ENCODE results near the gene TBC1D9.

Gene TBC1D9

GRCh38 chr4:140704964-140705363 lies 51.2 kb downstream of the TBC1D9 start:
- H3K4me1 ChIP-seq (ENCODE audit: control insufficient read depth, insufficient read depth, low read length), result peaks cover 5% of the 10 kb centered on the region; the same call in 1 of the 2 replicates
- peaks cover 5% of the 10 kb centered on the region for H3K9me3 ChIP-seq (ENCODE audit: control insufficient read depth, insufficient read depth, low read depth, low read length)

GRCh38 chr4:140704392-140704960 lies 51.7 kb downstream of the TBC1D9 start:
- Histone ChIP-seq H3K4me1 (ENCODE audit: control insufficient read depth, insufficient read depth, low read length) (peaks cover 5% of the 10 kb centered on the region; the same call in 1 of the 2 replicates), H3K27me3 (ENCODE audit: control insufficient read depth, insufficient read depth, low read length) (no peaks in the 10 kb centered on the region), H3K27ac (ENCODE audit: low read depth, low read length) (no peak overlapping the region), H3K9ac (ENCODE audit: low read length) (no peak overlapping the region), H3K9me3 (ENCODE audit: control insufficient read depth, insufficient read depth, low read depth, low read length) (no peaks in the 10 kb centered on the region; the same call in 1 of the 2 replicates), H3K4me3 (ENCODE audit: low read depth, low read length) (no peak overlapping the region), H3K36me3 (ENCODE audit: control insufficient read depth, insufficient read depth, low read length) (no peaks in the 10 kb centered on the region)

More at GRCh38 chr4:140704964-140705363, 51.2 kb downstream of the TBC1D9 start:
- H3K9ac ChIP-seq (ENCODE audit: low read length), result no peak overlapping the region
- no peaks in the 10 kb centered on the region for H3K36me3 ChIP-seq (ENCODE audit: control insufficient read depth, insufficient read depth, low read length)
- no peak overlapping the region for H3K4me3 ChIP-seq (ENCODE audit: low read depth, low read length)
- no peak overlapping the region for H3K27ac ChIP-seq (ENCODE audit: low read depth, low read length)
- no peaks in the 10 kb centered on the region for H3K27me3 ChIP-seq (ENCODE audit: control insufficient read depth, insufficient read depth, low read length)

- peaks cover 5% of the 10 kb centered on the region; the same call in 1 of the 2 replicates for H3K4me1 ChIP-seq (ENCODE audit: control insufficient read depth, insufficient read depth, low read length)
- no peak overlapping the region for H3K4me3 ChIP-seq (ENCODE audit: low read depth, low read length)
- no peaks in the 10 kb centered on the region for H3K36me3 ChIP-seq (ENCODE audit: control insufficient read depth, insufficient read depth, low read length)
- no peaks in the 10 kb centered on the region for H3K9me3 ChIP-seq (ENCODE audit: control insufficient read depth, insufficient read depth, low read depth, low read length)
- H3K27ac ChIP-seq (ENCODE audit: low read depth, low read length), result no peak overlapping the region
- no peaks in the 10 kb centered on the region for H3K27me3 ChIP-seq (ENCODE audit: control insufficient read depth, insufficient read depth, low read length)
- no peak overlapping the region for H3K9ac ChIP-seq (ENCODE audit: low read length)
These were observed 52.7 kb downstream of the TBC1D9 start for GRCh38 chr4:140703463-140703862.

- H3K27ac ChIP-seq (ENCODE audit: low read depth, low read length), result no peak overlapping the region
- no peaks in the 10 kb centered on the region for H3K9me3 ChIP-seq (ENCODE audit: control insufficient read depth, insufficient read depth, low read depth, low read length)
- no peak overlapping the region for H3K4me3 ChIP-seq (ENCODE audit: low read depth, low read length)
- H3K27me3 ChIP-seq (ENCODE audit: control insufficient read depth, insufficient read depth, low read length), result no peaks in the 10 kb centered on the region
- H3K4me1 ChIP-seq (ENCODE audit: control insufficient read depth, insufficient read depth, low read length), result peaks cover 5% of the 10 kb centered on the region; the same call in 1 of the 2 replicates
- no peaks in the 10 kb centered on the region for H3K36me3 ChIP-seq (ENCODE audit: control insufficient read depth, insufficient read depth, low read length)
- no peak overlapping the region for H3K9ac ChIP-seq (ENCODE audit: low read length)
These were observed 54.0 kb downstream of the TBC1D9 start for GRCh38 chr4:140702096-140702757.

- H3K27ac ChIP-seq (ENCODE audit: low read depth, low read length), result no peak overlapping the region
- no peaks in the 10 kb centered on the region for H3K9me3 ChIP-seq (ENCODE audit: control insufficient read depth, insufficient read depth, low read depth, low read length)
These were observed 55.1 kb downstream of the TBC1D9 start for GRCh38 chr4:140701071-140701470.

GRCh38 chr4:140697709-140698560 lies 58.2 kb downstream of the TBC1D9 start:
- Histone ChIP-seq H3K9ac (ENCODE audit: low read length) (no peak overlapping the region), H3K4me1 (ENCODE audit: control insufficient read depth, insufficient read depth, low read length) (no peaks in the 10 kb centered on the region; the same call in 1 of the 2 replicates), H3K36me3 (ENCODE audit: control insufficient read depth, insufficient read depth, low read length) (no peaks in the 10 kb centered on the region), H3K9me3 (ENCODE audit: control insufficient read depth, insufficient read depth, low read depth, low read length) (no peaks in the 10 kb centered on the region), H3K4me3 (ENCODE audit: low read depth, low read length) (no peak overlapping the region), H3K27ac (ENCODE audit: low read depth, low read length) (no peak overlapping the region), H3K27me3 (ENCODE audit: control insufficient read depth, insufficient read depth, low read length) (peaks cover 5% of the 10 kb centered on the region; the same call in 1 of the 2 replicates)

More at GRCh38 chr4:140701071-140701470, 55.1 kb downstream of the TBC1D9 start:
- H3K27me3 ChIP-seq (ENCODE audit: control insufficient read depth, insufficient read depth, low read length), result no peaks in the 10 kb centered on the region
- H3K4me1 ChIP-seq (ENCODE audit: control insufficient read depth, insufficient read depth, low read length), result peaks cover 5% of the 10 kb centered on the region; the same call in 1 of the 2 replicates
- H3K4me3 ChIP-seq (ENCODE audit: low read depth, low read length), result no peak overlapping the region
- no peaks in the 10 kb centered on the region for H3K36me3 ChIP-seq (ENCODE audit: control insufficient read depth, insufficient read depth, low read length)
- H3K9ac ChIP-seq (ENCODE audit: low read length), result no peak overlapping the region

- Histone ChIP-seq H3K36me3 (ENCODE audit: control insufficient read depth, insufficient read depth, low read length) (no peaks in the 10 kb centered on the region), H3K27me3 (ENCODE audit: control insufficient read depth, insufficient read depth, low read length) (peaks cover 27% of the 10 kb centered on the region), H3K27ac (ENCODE audit: low read depth, low read length) (no peak overlapping the region), H3K9me3 (ENCODE audit: control insufficient read depth, insufficient read depth, low read depth, low read length) (no peaks in the 10 kb centered on the region), H3K4me1 (ENCODE audit: control insufficient read depth, insufficient read depth, low read length) (peaks cover 4% of the 10 kb centered on the region), H3K9ac (ENCODE audit: low read length) (no peak overlapping the region), H3K4me3 (ENCODE audit: low read depth, low read length) (no peak overlapping the region)
These were observed 60.7 kb downstream of the TBC1D9 start for GRCh38 chr4:140695483-140695882.

- H3K9me3 ChIP-seq (ENCODE audit: control insufficient read depth, insufficient read depth, low read depth, low read length), result no peaks in the 10 kb centered on the region
- no peak overlapping the region for H3K4me3 ChIP-seq (ENCODE audit: low read depth, low read length)
- H3K4me1 ChIP-seq (ENCODE audit: control insufficient read depth, insufficient read depth, low read length), result peaks cover 9% of the 10 kb centered on the region
- no peak overlapping the region for H3K27ac ChIP-seq (ENCODE audit: low read depth, low read length)
- no peaks in the 10 kb centered on the region for H3K36me3 ChIP-seq (ENCODE audit: control insufficient read depth, insufficient read depth, low read length)
- H3K27me3 ChIP-seq (ENCODE audit: control insufficient read depth, insufficient read depth, low read length), result peaks cover 43% of the 10 kb centered on the region
- H3K9ac ChIP-seq (ENCODE audit: low read length), result no peak overlapping the region
These were observed 62.6 kb downstream of the TBC1D9 start for GRCh38 chr4:140693562-140693961.

- no peak overlapping the region for H3K9ac ChIP-seq (ENCODE audit: low read length)
- H3K36me3 ChIP-seq (ENCODE audit: control insufficient read depth, insufficient read depth, low read length), result no peaks in the 10 kb centered on the region
- no peak overlapping the region for H3K4me3 ChIP-seq (ENCODE audit: low read depth, low read length)
- H3K9me3 ChIP-seq (ENCODE audit: control insufficient read depth, insufficient read depth, low read depth, low read length), result no peaks in the 10 kb centered on the region
- peaks cover 9% of the 10 kb centered on the region for H3K4me1 ChIP-seq (ENCODE audit: control insufficient read depth, insufficient read depth, low read length)
- peaks cover 48% of the 10 kb centered on the region for H3K27me3 ChIP-seq (ENCODE audit: control insufficient read depth, insufficient read depth, low read length)
- no peak overlapping the region for H3K27ac ChIP-seq (ENCODE audit: low read depth, low read length)
These were observed 64.8 kb downstream of the TBC1D9 start for GRCh38 chr4:140691369-140691768.

GRCh38 chr4:140690093-140690492 lies 66.1 kb downstream of the TBC1D9 start:
- Histone ChIP-seq H3K9me3 (ENCODE audit: control insufficient read depth, insufficient read depth, low read depth, low read length) (no peaks in the 10 kb centered on the region), H3K36me3 (ENCODE audit: control insufficient read depth, insufficient read depth, low read length) (no peaks in the 10 kb centered on the region), H3K4me1 (ENCODE audit: control insufficient read depth, insufficient read depth, low read length) (peaks cover 9% of the 10 kb centered on the region), H3K9ac (ENCODE audit: low read length) (no peak overlapping the region), H3K27ac (ENCODE audit: low read depth, low read length) (no peak overlapping the region), H3K4me3 (ENCODE audit: low read depth, low read length) (no peak overlapping the region), H3K27me3 (ENCODE audit: control insufficient read depth, insufficient read depth, low read length) (peaks cover 48% of the 10 kb centered on the region)

- Histone ChIP-seq H3K9ac (ENCODE audit: low read length) (no peak overlapping the region), H3K4me3 (ENCODE audit: low read depth, low read length) (no peak overlapping the region), H3K4me1 (ENCODE audit: control insufficient read depth, insufficient read depth, low read length) (peaks cover 9% of the 10 kb centered on the region), H3K27me3 (ENCODE audit: control insufficient read depth, insufficient read depth, low read length) (peaks cover 48% of the 10 kb centered on the region), H3K27ac (ENCODE audit: low read depth, low read length) (no peak overlapping the region), H3K36me3 (ENCODE audit: control insufficient read depth, insufficient read depth, low read length) (no peaks in the 10 kb centered on the region), H3K9me3 (ENCODE audit: control insufficient read depth, insufficient read depth, low read depth, low read length) (no peaks in the 10 kb centered on the region)
These were observed 66.6 kb downstream of the TBC1D9 start for GRCh38 chr4:140689623-140690022.

Data from HUES6 (cell line).